ENCODE data around the gene CCDC136.

The CCDC136 gene

DNA sequence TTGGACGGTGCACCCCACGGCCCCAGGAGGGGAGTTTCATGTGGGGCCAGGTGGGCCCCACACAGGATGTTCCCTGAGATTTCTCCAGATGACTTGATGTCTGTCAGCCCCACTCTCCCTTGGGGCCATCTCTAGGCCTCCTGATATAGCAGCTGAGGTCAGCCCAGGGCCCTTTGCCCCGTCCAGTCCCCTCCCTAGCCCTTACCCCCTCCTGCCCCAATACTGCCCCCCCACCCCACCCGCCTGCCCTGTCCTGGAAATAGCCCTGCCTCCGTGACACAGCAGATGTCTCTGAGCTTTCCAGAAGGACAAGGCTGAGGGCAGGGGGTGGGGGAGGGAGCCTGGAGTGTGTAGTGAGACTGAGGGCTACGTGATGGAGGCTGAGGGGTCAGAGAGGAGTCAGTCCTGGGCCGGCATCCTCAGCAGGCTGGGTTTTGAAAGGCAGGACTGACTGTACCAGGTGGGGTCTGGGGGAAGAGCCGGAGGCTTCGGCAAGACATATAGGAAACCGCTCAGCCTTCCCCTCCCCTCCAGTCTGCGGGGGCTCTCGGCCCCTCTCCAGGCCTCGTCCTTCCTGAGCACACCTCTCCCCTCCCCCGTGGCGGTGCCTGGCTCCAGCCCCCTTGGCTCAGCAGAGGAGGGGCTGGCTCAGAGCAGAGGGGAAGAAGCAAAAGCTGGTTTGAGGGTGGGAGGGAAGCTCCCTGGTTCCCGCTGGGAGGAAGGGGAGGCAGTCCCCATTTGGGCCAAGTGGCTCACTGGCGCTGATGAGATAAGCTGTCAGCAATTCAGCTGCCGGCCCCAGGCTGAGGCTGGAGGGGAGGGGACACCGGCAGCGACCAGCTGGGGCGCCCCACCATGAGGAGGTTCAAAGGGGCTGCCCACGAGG lies 40.5 kb downstream of the CCDC136 start:
- no peaks in the 10 kb centered on the region for H4K20me1 ChIP-seq (ENCODE audit: insufficient read depth, low read length)
- H3K9me2 ChIP-seq (ENCODE audit: low read depth, low read length): no peaks in the 10 kb centered on the region
- H3K79me2 ChIP-seq (ENCODE audit: insufficient read depth, low read length): no peaks in the 10 kb centered on the region
- TF ChIP-seq, protein P1, sequence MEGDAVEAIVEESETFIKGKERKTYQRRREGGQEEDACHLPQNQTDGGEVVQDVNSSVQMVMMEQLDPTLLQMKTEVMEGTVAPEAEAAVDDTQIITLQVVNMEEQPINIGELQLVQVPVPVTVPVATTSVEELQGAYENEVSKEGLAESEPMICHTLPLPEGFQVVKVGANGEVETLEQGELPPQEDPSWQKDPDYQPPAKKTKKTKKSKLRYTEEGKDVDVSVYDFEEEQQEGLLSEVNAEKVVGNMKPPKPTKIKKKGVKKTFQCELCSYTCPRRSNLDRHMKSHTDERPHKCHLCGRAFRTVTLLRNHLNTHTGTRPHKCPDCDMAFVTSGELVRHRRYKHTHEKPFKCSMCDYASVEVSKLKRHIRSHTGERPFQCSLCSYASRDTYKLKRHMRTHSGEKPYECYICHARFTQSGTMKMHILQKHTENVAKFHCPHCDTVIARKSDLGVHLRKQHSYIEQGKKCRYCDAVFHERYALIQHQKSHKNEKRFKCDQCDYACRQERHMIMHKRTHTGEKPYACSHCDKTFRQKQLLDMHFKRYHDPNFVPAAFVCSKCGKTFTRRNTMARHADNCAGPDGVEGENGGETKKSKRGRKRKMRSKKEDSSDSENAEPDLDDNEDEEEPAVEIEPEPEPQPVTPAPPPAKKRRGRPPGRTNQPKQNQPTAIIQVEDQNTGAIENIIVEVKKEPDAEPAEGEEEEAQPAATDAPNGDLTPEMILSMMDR (IDR thresholded peaks at IDR 0.05; ENCODE audit: low read length): no peak
- no peak for TF ChIP-seq EZH2 (IDR thresholded peaks at IDR 0.05; ENCODE audit: borderline replicate concordance, low read length)
- H3K36me3 ChIP-seq (ENCODE audit: insufficient read depth, low read length): no peaks in the 10 kb centered on the region
- H3K4me3 ChIP-seq (ENCODE audit: low read depth, low read length, poor library complexity, severe bottlenecking): no peak overlapping the region
- H2AFZ ChIP-seq (ENCODE audit: low read length): no peak overlapping the region
- H3K27ac ChIP-seq (ENCODE audit: low read depth, low read length, poor library complexity, severe bottlenecking): no peak overlapping the region
- no peaks in the 10 kb centered on the region for H3K9me3 ChIP-seq (ENCODE audit: low read length)
- H3K4me1 ChIP-seq (ENCODE audit: insufficient read depth, low read length, severe bottlenecking): no peaks in the 10 kb centered on the region
- peaks cover 21% of the 10 kb centered on the region for H3K27me3 ChIP-seq (ENCODE audit: insufficient read depth, low read length)
- no peak overlapping the region for H3K4me2 ChIP-seq (ENCODE audit: low read length)
- H3K9ac ChIP-seq (ENCODE audit: low read length): no peak overlapping the region
- no peaks in the 10 kb centered on the region for H3F3A ChIP-seq (ENCODE audit: insufficient read depth, low read length)

GRCh38 chr7:128832880-128833147 lies 41.0 kb downstream of the CCDC136 start:
- H3K9me3 ChIP-seq (ENCODE audit: low read length): no peaks in the 10 kb centered on the region
- no peaks in the 10 kb centered on the region for H4K20me1 ChIP-seq (ENCODE audit: insufficient read depth, low read length)
- peaks cover 21% of the 10 kb centered on the region for H3K27me3 ChIP-seq (ENCODE audit: insufficient read depth, low read length)
- no peaks in the 10 kb centered on the region for H3K36me3 ChIP-seq (ENCODE audit: insufficient read depth, low read length)
- no peak overlapping the region for H3K9ac ChIP-seq (ENCODE audit: low read length)
- no peaks in the 10 kb centered on the region for H3K79me2 ChIP-seq (ENCODE audit: insufficient read depth, low read length)
- H2AFZ ChIP-seq (ENCODE audit: low read length): no peak overlapping the region
- H3K4me2 ChIP-seq (ENCODE audit: low read length): no peak overlapping the region
- no peak overlapping the region for H3K4me3 ChIP-seq (ENCODE audit: low read depth, low read length, poor library complexity, severe bottlenecking)
- no peak for TF ChIP-seq EZH2 (IDR thresholded peaks at IDR 0.05; ENCODE audit: borderline replicate concordance, low read length)
- H3K9me2 ChIP-seq (ENCODE audit: low read depth, low read length): no peaks in the 10 kb centered on the region
- H3K27ac ChIP-seq (ENCODE audit: low read depth, low read length, poor library complexity, severe bottlenecking): no peak overlapping the region
- no peaks in the 10 kb centered on the region for H3F3A ChIP-seq (ENCODE audit: insufficient read depth, low read length)
- no peaks in the 10 kb centered on the region for H3K4me1 ChIP-seq (ENCODE audit: insufficient read depth, low read length, severe bottlenecking)

- H3K4me2 ChIP-seq (ENCODE audit: low read length): no peak overlapping the region
- no peaks in the 10 kb centered on the region for H3K4me1 ChIP-seq (ENCODE audit: insufficient read depth, low read length, severe bottlenecking)
- H3K27me3 ChIP-seq (ENCODE audit: insufficient read depth, low read length): peaks cover 20% of the 10 kb centered on the region
- H3K4me3 ChIP-seq (ENCODE audit: low read depth, low read length, poor library complexity, severe bottlenecking): no peak overlapping the region
- no peaks in the 10 kb centered on the region for H3K9me3 ChIP-seq (ENCODE audit: low read length)
- H3F3A ChIP-seq (ENCODE audit: insufficient read depth, low read length): no peaks in the 10 kb centered on the region
- no peaks in the 10 kb centered on the region for H3K36me3 ChIP-seq (ENCODE audit: insufficient read depth, low read length)
- no peaks in the 10 kb centered on the region for H3K79me2 ChIP-seq (ENCODE audit: insufficient read depth, low read length)
- no peaks in the 10 kb centered on the region for H3K9me2 ChIP-seq (ENCODE audit: low read depth, low read length)
- H3K9ac ChIP-seq (ENCODE audit: low read length): no peak overlapping the region
- H4K20me1 ChIP-seq (ENCODE audit: insufficient read depth, low read length): no peaks in the 10 kb centered on the region
- no peak overlapping the region for H3K27ac ChIP-seq (ENCODE audit: low read depth, low read length, poor library complexity, severe bottlenecking)
- H2AFZ ChIP-seq (ENCODE audit: low read length): no peak overlapping the region
- TF ChIP-seq, protein P1 (IDR thresholded peaks at IDR 0.05; ENCODE audit: low read length): no peak
- TF ChIP-seq EZH2 (IDR thresholded peaks at IDR 0.05; ENCODE audit: borderline replicate concordance, low read length): no peak
These were observed 41.6 kb downstream of the CCDC136 start for GRCh38 chr7:128833148-128833945.

Data from OCI-LY1 (cell line).